LNCaP clone FGC (cell line): ENCODE data around the gene BRD4.

Experiments
- DNase-seq: peaks from one replicate; pipeline ENCODE4 v3.0.0-alpha.2; 2011; ENCODE audit warnings: low read depth
- H3K4me3 ChIP-seq: 2 replicates; pipeline ENCODE4 v1.5.1; 2011; ENCODE audit warnings: mild to moderate bottlenecking, low read depth, low read length, control low read depth
- CTCF ChIP-seq: IDR thresholded peaks from 2 replicates; pipeline ENCODE4 v1.5.1; 2012; ENCODE audit warnings: mild to moderate bottlenecking; ENCODE audit not compliant: control insufficient read depth, insufficient read depth; ENCODE audit errors: extremely low read depth

BRD4 gene

GRCh38 chr19:15297416-15298224 is 34.7 kb downstream of the BRD4 start:
- no peak for TF ChIP-seq CTCF
- H3K4me3 ChIP-seq, result no peak overlapping the region
- DNase-seq, result peak; percentile 46

DNA sequence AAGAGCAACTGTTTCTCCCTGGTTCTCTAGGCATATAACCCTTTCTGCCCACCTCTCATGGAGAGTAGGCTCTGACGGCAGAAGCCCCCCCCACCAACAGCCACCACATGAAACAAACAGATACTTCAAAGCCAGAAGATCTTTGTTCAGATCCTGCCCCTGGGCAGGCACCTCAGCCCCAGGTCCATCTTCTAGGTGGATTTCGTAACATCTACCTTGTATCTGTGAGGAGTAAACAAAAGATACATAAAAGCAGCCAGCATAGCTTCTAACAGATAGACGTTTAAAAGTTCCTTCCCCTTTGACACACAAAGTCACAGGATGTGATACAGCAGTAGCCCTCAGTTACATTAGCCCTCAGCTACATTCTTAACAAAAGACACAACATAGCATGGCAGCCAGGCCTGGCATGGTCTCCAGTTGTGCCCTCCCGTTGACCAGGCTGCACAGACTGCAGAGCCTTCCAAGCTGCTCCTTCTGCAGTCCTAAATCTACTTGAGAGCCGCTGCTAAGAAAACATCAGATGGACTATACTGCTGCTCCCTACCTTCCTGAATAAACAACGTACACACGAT is 35.4 kb downstream of the BRD4 start:
- DNase-seq, result no peak
- TF ChIP-seq CTCF, result no peak
- no peak overlapping the region for H3K4me3 ChIP-seq

DNA sequence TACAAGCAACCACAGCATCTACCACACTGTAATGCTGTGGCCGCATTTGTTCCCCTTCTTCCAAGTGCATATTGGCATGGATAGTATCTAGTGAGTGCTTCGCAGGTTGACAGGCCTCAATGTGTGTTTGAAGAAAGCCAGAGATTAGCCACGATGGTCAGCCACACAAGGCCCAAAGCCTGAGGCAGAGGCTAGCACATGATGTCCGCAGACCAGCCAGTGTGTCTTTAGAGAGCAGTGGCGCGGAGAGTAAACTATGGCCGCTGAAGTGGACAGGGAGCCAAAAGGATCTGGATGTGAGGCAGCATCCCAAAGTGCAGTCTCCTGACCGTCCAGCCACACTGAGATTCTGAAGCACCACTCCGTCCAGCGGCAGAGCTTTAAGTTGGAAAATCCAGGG is 36.0 kb downstream of the BRD4 start:
- TF ChIP-seq CTCF, result no peak
- no peak for DNase-seq

GRCh38 chr19:15294561-15294990 is 37.8 kb downstream of the BRD4 start:
- DNase-seq, result no peak
- H3K4me3 ChIP-seq, result no peak overlapping the region
- no peak for TF ChIP-seq CTCF

More for the DNA sequence above, 36.0 kb downstream of the BRD4 start:
- H3K4me3 ChIP-seq, result no peak overlapping the region

GRCh38 chr19:15293781-15294491 is 38.4 kb downstream of the BRD4 start:
- no peak for DNase-seq
- TF ChIP-seq CTCF, result no peak
- H3K4me3 ChIP-seq, result no peak overlapping the region

DNA sequence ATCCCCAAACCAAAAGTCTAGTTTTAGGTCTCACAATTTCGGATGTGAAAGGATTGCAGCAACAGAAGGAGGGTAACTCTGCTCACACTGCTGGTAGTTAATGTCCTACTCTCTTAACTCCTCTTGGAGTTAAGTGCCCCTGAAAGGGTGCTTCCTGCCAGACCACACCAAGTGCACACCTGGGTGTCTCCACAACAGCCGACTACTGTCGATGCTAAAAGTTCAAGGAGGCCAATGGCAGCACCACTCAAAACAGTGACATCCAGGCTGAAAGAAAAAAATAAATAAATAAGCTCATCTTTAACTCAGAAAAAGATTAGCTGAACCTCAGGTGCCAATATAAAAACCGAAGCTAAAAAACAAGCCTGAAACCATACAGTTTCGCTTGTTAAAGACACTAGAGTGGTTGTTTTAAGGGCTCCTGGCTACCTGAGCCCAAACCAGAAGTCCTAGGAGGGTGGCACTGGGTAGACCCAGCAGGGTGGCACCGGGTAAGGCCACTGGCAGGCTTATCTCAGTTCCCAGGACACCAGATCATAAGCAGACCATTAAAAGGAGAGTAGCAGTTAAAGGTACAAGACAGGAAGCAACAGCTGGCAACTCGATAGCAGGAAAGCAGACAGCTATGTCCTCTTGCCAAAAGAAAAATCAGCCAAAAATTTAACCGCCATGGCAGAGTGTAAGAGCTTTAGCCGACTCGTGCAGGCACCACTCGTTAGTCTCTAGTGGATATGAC is 39.3 kb downstream of the BRD4 start:
- no peak for TF ChIP-seq CTCF
- peak; percentile 43 for DNase-seq
- H3K4me3 ChIP-seq, result no peak overlapping the region
